ENCODE data around the gene TANC2. TPM values are rescaled to one million over a fixed set of nuclear protein-coding genes. Genes with fewer than 3 reads are reported as not detected.

The TANC2 gene
- polyA plus RNA-seq, 4 donors, result 24.2 to 39.9 (median 27.8) TPM

GRCh38 chr17:62998665-62999393, 32.8 kb downstream of the TANC2 start:
- no peak for DNase-seq (ENCODE audit: low read depth in 4 of 4, low spot score in 2 of 4)

DNA sequence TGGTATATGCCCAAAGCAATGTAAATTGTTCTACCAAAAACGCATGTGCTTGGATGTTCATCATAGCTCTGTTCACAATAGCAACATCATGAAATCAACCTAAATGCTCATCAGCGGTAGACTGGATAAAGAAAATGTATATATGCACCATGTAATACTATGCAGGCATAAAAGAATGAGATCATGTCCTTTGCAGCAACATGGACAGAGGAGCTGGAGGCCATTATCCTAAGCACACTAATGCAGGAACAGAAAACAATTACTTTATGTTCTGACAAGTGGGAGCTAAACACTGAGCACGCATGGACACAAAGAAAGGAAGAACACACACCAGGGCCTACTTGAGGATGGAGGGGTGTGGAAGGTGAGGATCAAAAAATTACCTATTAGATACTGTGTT, 33.7 kb downstream of the TANC2 start:
- DNase-seq (ENCODE audit: low read depth in 4 of 4, low spot score in 2 of 4), result no peak

GRCh38 chr17:63001689-63002394, 35.8 kb downstream of the TANC2 start:
- DNase-seq (ENCODE audit: low read depth in 4 of 4, low spot score in 2 of 4), result no peak

GRCh38 chr17:63002625-63003024, 36.6 kb downstream of the TANC2 start:
- no peak for DNase-seq (ENCODE audit: low read depth in 4 of 4, low spot score in 2 of 4)

DNA sequence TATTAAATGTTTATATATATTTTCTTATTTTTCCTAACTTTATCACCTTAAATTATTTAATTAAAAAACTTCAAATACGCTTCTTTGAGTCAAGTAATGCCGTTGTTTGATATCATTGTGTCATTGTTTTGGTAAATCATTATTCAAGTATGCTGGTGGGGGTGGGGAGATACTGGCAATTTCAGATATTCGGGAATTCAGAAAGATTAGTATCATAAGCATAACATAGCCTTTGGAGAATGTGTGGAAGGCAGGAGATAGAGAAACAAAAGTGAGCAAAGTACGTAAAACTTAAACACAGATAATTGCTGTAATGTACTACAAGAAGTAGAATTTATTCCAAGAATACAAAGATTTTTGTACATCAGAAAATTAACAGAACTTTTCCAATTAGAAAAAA, 49.8 kb downstream of the TANC2 start:
- no peak for DNase-seq (ENCODE audit: low read depth in 4 of 4, low spot score in 2 of 4)

Other genes with a start within 250 kb of the TANC2 start
- gene MARCHF10, start 157.9 kb upstream of the TANC2 start, polyA plus RNA-seq (ENCODE audit: insufficient read length in 4 of 4), result 1 to 10 TPM in 3 of 4 donors, under 1 TPM in 1; 0.97 to 1.5 (median 1.2) TPM

Measured in left renal cortex interstitium (tissue), 4 donors.